HepG2 (cell line): ENCODE data around the gene TPPP3. TPM values are rescaled to one million over a fixed set of nuclear protein-coding genes. Genes with fewer than 3 reads are reported as not detected.

Experiments used
- FOXA1 ChIP-seq, 2 experiments: fragments of 450-650 bp in 1 of 2; sonication (generic) in 1 of 2; formaldehyde crosslinking in 1 of 2; IDR thresholded peaks; 2 replicates each; pipeline versions ENCODE4 v1.4.0 to v1.6.1; 2016 to 2020; ENCODE audit warnings: missing genetic modification reagents in 1 of 2
- FOXJ3 ChIP-seq: sonication (generic); formaldehyde crosslinking; IDR thresholded peaks from 2 replicates; pipeline ENCODE4 v1.4.0; 2020; ENCODE audit warnings: missing genetic modification reagents, mild to moderate bottlenecking, borderline replicate concordance
- HNF1A ChIP-seq, 2 experiments: sonication (generic) in 1 of 2; formaldehyde crosslinking in 1 of 2; IDR thresholded peaks; 2 replicates each; pipeline versions ENCODE4 v1.4.0 to v1.6.1; 2016 to 2020; ENCODE audit warnings: borderline replicate concordance in 1 of 2, low read depth in 1 of 2, mild to moderate bottlenecking in 1 of 2, missing genetic modification reagents in 1 of 2
- PLRG1 ChIP-seq: fragments of 450-650 bp; conservative IDR thresholded peaks from 2 replicates; pipeline ENCODE4 v1.6.1; 2016
- SMAD1 ChIP-seq: sonication (generic); formaldehyde crosslinking; IDR thresholded peaks from 2 replicates; pipeline ENCODE4 v1.4.0; 2020; ENCODE audit warnings: missing genetic modification reagents, low read depth, mild to moderate bottlenecking, borderline replicate concordance
- SMARCC2 ChIP-seq: fragments of 450-650 bp; IDR thresholded peaks from 2 replicates; pipeline ENCODE4 v1.6.1; 2017; ENCODE audit warnings: antibody characterized with exemption, mild to moderate bottlenecking
- SNAPC2 ChIP-seq: sonication (generic); formaldehyde crosslinking; IDR thresholded peaks from 2 replicates; pipeline ENCODE4 v1.8.1; 2022; ENCODE audit warnings: mild to moderate bottlenecking, missing genetic modification reagents
- ZBTB14 ChIP-seq: sonication (generic); formaldehyde crosslinking; IDR thresholded peaks from 2 replicates; pipeline ENCODE4 v1.4.0; 2020; ENCODE audit warnings: missing genetic modification reagents
- ZBTB43 ChIP-seq: sonication (generic); formaldehyde crosslinking; conservative IDR thresholded peaks from 2 replicates; pipeline ENCODE4 v1.4.0; 2020; ENCODE audit warnings: missing genetic modification reagents
- ZNF12 ChIP-seq: sonication (generic); formaldehyde crosslinking; IDR thresholded peaks from 2 replicates; pipeline ENCODE4 v1.5.0; 2020; ENCODE audit warnings: missing genetic modification reagents
- ZNF431 ChIP-seq: sonication (generic); formaldehyde crosslinking; IDR thresholded peaks from 2 replicates; pipeline ENCODE4 v1.9.0; 2022; ENCODE audit warnings: missing genetic modification reagents, low read depth, mild to moderate bottlenecking, borderline replicate concordance
- ZNF615 ChIP-seq: sonication (generic); formaldehyde crosslinking; IDR thresholded peaks from 2 replicates; pipeline ENCODE4 v1.5.0; 2020; ENCODE audit warnings: mild to moderate bottlenecking, missing genetic modification reagents, borderline replicate concordance
- ZNF670 ChIP-seq: sonication (generic); formaldehyde crosslinking; IDR thresholded peaks from 2 replicates; pipeline ENCODE4 v1.8.0; 2022; ENCODE audit warnings: mild to moderate bottlenecking, missing genetic modification reagents, borderline replicate concordance
- ZNF691 ChIP-seq: sonication (generic); formaldehyde crosslinking; IDR thresholded peaks from 2 replicates; pipeline ENCODE4 v1.4.0; 2020; ENCODE audit warnings: missing genetic modification reagents, low read depth, mild to moderate bottlenecking, borderline replicate concordance
- ZNF746 ChIP-seq: sonication (generic); formaldehyde crosslinking; IDR thresholded peaks from 2 replicates; pipeline ENCODE4 v1.8.0; 2022; ENCODE audit warnings: mild to moderate bottlenecking, missing genetic modification reagents
- ZNF75D ChIP-seq: sonication (generic); formaldehyde crosslinking; IDR thresholded peaks from 2 replicates; pipeline ENCODE4 v1.8.1; 2023; ENCODE audit warnings: missing genetic modification reagents, mild to moderate bottlenecking, borderline replicate concordance
- ZNF784 ChIP-seq: sonication (generic); formaldehyde crosslinking; IDR thresholded peaks from 2 replicates; pipeline ENCODE4 v1.5.1; 2020; ENCODE audit warnings: missing genetic modification reagents, mild to moderate bottlenecking, borderline replicate concordance
- ZSCAN20 ChIP-seq: sonication (generic); formaldehyde crosslinking; IDR thresholded peaks from 2 replicates; pipeline ENCODE4 v1.4.0; 2020; ENCODE audit warnings: missing genetic modification reagents, mild to moderate bottlenecking, borderline replicate concordance
- polyA plus RNA-seq, 8 experiments: library from polyadenylated mRNA; depleted of rRNA in 3 of 8; stranded (reverse) in 7 of 8; unstranded in 1 of 8; fragments of >200 nt; fragmentation: Illumina TruSeq in 4 of 8; extraction: Trizol in 4 of 8; gene quantifications; 2 replicates each; pipeline versions ENCODE4 v1.2.1 to v1.2.3, GENCODE V29; 2011 to 2016; ENCODE audit warnings: low read depth in 4 of 8, missing spikeins in 1 of 8, mixed read lengths in 1 of 8; ENCODE audit not compliant: insufficient read depth in 1 of 8
- total RNA-seq, 5 experiments: library from RNA; depleted of rRNA; stranded (reverse); fragments of >200 nt; fragmentation: Illumina TruSeq; extraction: Trizol; gene quantifications; 2 replicates each; pipeline ENCODE4 v1.2.3, GENCODE V29; 2016; ENCODE audit warnings: low read depth in 1 of 5

TPPP3 gene
- total and polyA plus RNA-seq, 2 of the 13 experiments (the other 11 are each of a cell fraction or from before 2014, with no cell fraction given): 0.16 to 0.44 TPM

- TF ChIP-seq HNF1A (IDR thresholded peaks at IDR 0.05; ENCODE audit: low read depth): no peak
- TF ChIP-seq HNF1A (CRISPR knock-in tag; IDR thresholded peaks at IDR 0.05; ENCODE audit: borderline replicate concordance): no peak
- TF ChIP-seq ZNF12 (CRISPR knock-in tag): 0 out of 2 replicates have a peak, but pooled peaks have one; percentile 14
- no peak for TF ChIP-seq SNAPC2 (CRISPR knock-in tag)
- TF ChIP-seq FOXJ3: no peak
- no peak for TF ChIP-seq SMAD1 (CRISPR knock-in tag)
- no peak for TF ChIP-seq ZNF784 (CRISPR knock-in tag)
- TF ChIP-seq ZNF670: no peak
- TF ChIP-seq ZNF615 (CRISPR knock-in tag): no peak
- no peak; the same call in 1 of the 2 replicates for TF ChIP-seq ZSCAN20 (CRISPR knock-in tag)
- TF ChIP-seq ZBTB14 (CRISPR knock-in tag): peak; percentile 32; the same call in 1 of the 2 replicates
- TF ChIP-seq SMARCC2: no peak
- 0 out of 2 replicates have a peak, but pooled peaks have one; percentile 35 for TF ChIP-seq ZBTB43 (CRISPR knock-in tag)
- no peak for TF ChIP-seq PLRG1
- TF ChIP-seq ZNF746 (CRISPR knock-in tag): peak; percentile 32; the same call in 1 of the 2 replicates
- no peak for TF ChIP-seq FOXA1 (IDR thresholded peaks at IDR 0.05)
- TF ChIP-seq FOXA1 (CRISPR knock-in tag; IDR thresholded peaks at IDR 0.05): no peak
- no peak; the same call in 1 of the 2 replicates for TF ChIP-seq ZNF431 (CRISPR knock-in tag)
- TF ChIP-seq ZNF75D (CRISPR knock-in tag): no peak
- TF ChIP-seq ZNF691 (CRISPR knock-in tag): no peak
Measured at GRCh38 chr16:67430977-67431774, 37.9 kb upstream of the TPPP3 start, which contains the start of gene HSD11B2 (continued).
